IMR-90 (cell line): Measurements from ENCODE around the gene PITPNM2. TPM values are rescaled to one million over a fixed set of nuclear protein-coding genes. Genes with fewer than 3 reads are reported as not detected.

ENCODE experiments used
- ATAC-seq: fragments of 200-7000 bp; cut with Tn5 transposase; 2 replicates; pipeline ENCODE4 v1.9.1; 2020; ENCODE audit warnings: low read depth, mild to moderate bottlenecking, moderate library complexity
- BruUV-seq: library from RNA; stranded (reverse); fragments of 400-500 nt; replicated peaks from 2 replicates; lab custom pipeline; 2021; lab: Mats Ljungman, UMichigan
- CTCF ChIA-PET: fragments of 300-600 bp; formaldehyde crosslinking; extraction: SDS; loops from one replicate; lab custom pipeline; 2021; ENCODE audit warnings: antibody characterized with exemption; lab: Yijun Ruan, JAX
- POLR2A ChIA-PET: fragments of 300-600 bp; sonication (Branson Sonifier 250); formaldehyde crosslinking; loops from one replicate; lab custom pipeline; 2022; ENCODE audit warnings: antibody characterized with exemption; ENCODE audit not compliant: unreplicated experiment; lab: Charles Lee
- DNase-seq: peaks from one replicate; pipeline ENCODE4 v3.0.0; 2013
- H2AFZ ChIP-seq: replicated peaks from 2 replicates; pipeline ENCODE3; 2013; ENCODE audit warnings: low read length, mild to moderate bottlenecking; ENCODE audit not compliant: poor library complexity
- H2AK5ac ChIP-seq: 2 replicates; pipeline ENCODE4 v1.6.1; 2013; ENCODE audit warnings: low read depth, low read length, inconsistent platforms
- H2AK9ac ChIP-seq: replicated peaks from 2 replicates; pipeline ENCODE3; 2013; ENCODE audit warnings: mild to moderate bottlenecking, low read depth, low read length, moderate library complexity; ENCODE audit not compliant: poor library complexity
- H2BK120ac ChIP-seq: 2 replicates; pipeline ENCODE4 v1.6.1; 2013; ENCODE audit warnings: low read depth, low read length, inconsistent platforms
- H2BK15ac ChIP-seq: 3 replicates; pipeline ENCODE4 v1.6.1; 2013; ENCODE audit warnings: low read depth, low read length, inconsistent platforms
- H2BK20ac ChIP-seq: 2 replicates; pipeline ENCODE4 v1.6.1; 2013; ENCODE audit warnings: low read depth, mild to moderate bottlenecking, inconsistent platforms, low read length, moderate library complexity
- H2BK5ac ChIP-seq: 2 replicates; pipeline ENCODE4 v1.6.1; 2013; ENCODE audit warnings: mild to moderate bottlenecking, low read depth, low read length, inconsistent platforms; ENCODE audit not compliant: poor library complexity, severe bottlenecking
- H3K14ac ChIP-seq: replicated peaks from 2 replicates; pipeline ENCODE4 v1.6.1; 2013; ENCODE audit warnings: low read depth, low read length, inconsistent platforms
- H3K18ac ChIP-seq: 2 replicates; pipeline ENCODE4 v1.6.1; 2013; ENCODE audit warnings: low read depth, low read length, control low read depth
- H3K23ac ChIP-seq: 2 replicates; pipeline ENCODE4 v1.6.1; 2013; ENCODE audit warnings: low read depth, low read length, inconsistent platforms
- H3K27ac ChIP-seq: 2 replicates; pipeline ENCODE4 v1.5.1; 2013; ENCODE audit warnings: mild to moderate bottlenecking, control low read depth, low read length; ENCODE audit not compliant: insufficient read depth
- H3K27me3 ChIP-seq: 2 replicates; pipeline ENCODE4 v1.6.1; 2013; ENCODE audit warnings: low read length; ENCODE audit not compliant: control insufficient read depth, insufficient read depth
- H3K36me3 ChIP-seq: 2 replicates; pipeline ENCODE4 v1.6.1; 2013; ENCODE audit warnings: low read length, mixed read lengths; ENCODE audit not compliant: control insufficient read depth, insufficient read depth
- H3K4ac ChIP-seq: 2 replicates; pipeline ENCODE4 v1.6.1; 2013; ENCODE audit warnings: low read depth, low read length, inconsistent platforms
- H3K4me1 ChIP-seq: 2 replicates; pipeline ENCODE4 v1.6.1; 2013; ENCODE audit warnings: low read length, mixed read lengths; ENCODE audit not compliant: control insufficient read depth, insufficient read depth
- H3K4me2 ChIP-seq: 2 replicates; pipeline ENCODE4 v1.6.1; 2013; ENCODE audit warnings: low read depth, mild to moderate bottlenecking, control low read depth, low read length, moderate library complexity
- H3K4me3 ChIP-seq: 2 replicates; pipeline ENCODE4 v1.5.1; 2013; ENCODE audit warnings: low read depth, mild to moderate bottlenecking, control low read depth, low read length, moderate library complexity; ENCODE audit not compliant: insufficient read depth
- H3K56ac ChIP-seq: 2 replicates; pipeline ENCODE4 v1.6.1; 2013; ENCODE audit warnings: low read length, inconsistent platforms; ENCODE audit not compliant: insufficient read depth; ENCODE audit errors: extremely low read depth
- H3K79me1 ChIP-seq, 2 experiments: 2 replicates each; pipeline ENCODE4 v1.6.1; 2013; ENCODE audit warnings: low read length in 2 of 2, inconsistent platforms in 1 of 2, low read depth in 1 of 2
- H3K9ac ChIP-seq: 2 replicates; pipeline ENCODE4 v1.6.1; 2013; ENCODE audit warnings: low read depth, low read length, control low read depth
- H3K9me1 ChIP-seq: 2 replicates; pipeline ENCODE4 v1.6.1; 2013; ENCODE audit warnings: low read length, inconsistent platforms; ENCODE audit not compliant: insufficient read depth
- H3K9me3 ChIP-seq: 2 replicates; pipeline ENCODE4 v1.6.1; 2013; ENCODE audit warnings: low read length; ENCODE audit not compliant: control insufficient read depth, insufficient read depth
- H4K20me1 ChIP-seq: 2 replicates; pipeline ENCODE4 v1.6.1; 2013; ENCODE audit warnings: low read length, inconsistent platforms; ENCODE audit not compliant: insufficient read depth
- H4K5ac ChIP-seq: 2 replicates; pipeline ENCODE4 v1.6.1; 2013; ENCODE audit warnings: mild to moderate bottlenecking, low read depth, low read length, control low read depth
- H4K8ac ChIP-seq, 2 experiments: 2 replicates each; pipeline ENCODE4 v1.6.1; 2013; ENCODE audit warnings: low read depth in 2 of 2, low read length in 2 of 2, control low read depth in 1 of 2, inconsistent platforms in 1 of 2
- H4K91ac ChIP-seq: 2 replicates; pipeline ENCODE4 v1.6.1; 2013; ENCODE audit warnings: low read depth, low read length, inconsistent platforms; ENCODE audit not compliant: insufficient read depth
- MAFK ChIP-seq: IDR thresholded peaks from 2 replicates; pipeline ENCODE4 v1.6.1; 2012; ENCODE audit warnings: low read depth, low read length, improper control_type of control experiment
- MXI1 ChIP-seq: IDR thresholded peaks from 2 replicates; pipeline ENCODE4 v1.6.1; 2012; ENCODE audit warnings: low read depth, mild to moderate bottlenecking, low read length, moderate library complexity, borderline replicate concordance
- NFE2L2 ChIP-seq: fragments of 150-350 bp; IDR thresholded peaks from 2 replicates; pipeline ENCODE4 v1.6.1; 2016; ENCODE audit warnings: low read depth, mild to moderate bottlenecking, low read length
- POLR2A ChIP-seq: IDR thresholded peaks from 2 replicates; pipeline ENCODE4 v1.6.1; 2012; ENCODE audit warnings: mild to moderate bottlenecking, low read depth, low read length
- whole genome bisulfite sequencing, 2 experiments: methylation state at CpG; one replicate each; pipeline versions ENCODE4 v1.1.5 to v1.1.7; 2013; ENCODE audit warnings: missing lambda C conversion rate in 2 of 2; ENCODE audit not compliant: insufficient read length in 1 of 2; ENCODE audit errors: extremely low coverage in 2 of 2; 5-methylcytosine and 5-hydroxymethylcytosine counted together
- dilution Hi-C: fragments of 300-500 bp; cut with HindIII; formaldehyde crosslinking; loops from one replicate; pipeline ENCODE4 v1.14.3; 2018; ENCODE audit warnings: low sequenced_read_pairs; ENCODE audit not compliant: unreplicated experiment
- in situ Hi-C: fragments of 300-500 bp; cut with MboI; formaldehyde crosslinking; loops from 3 replicates; pipeline ENCODE4 v1.14.3; 2019; ENCODE audit warnings: low sequenced_read_pairs, inconsistent platforms, mixed read lengths
- intact Hi-C: fragments of 100-400 bp; cut with micrococcal nuclease; formaldehyde crosslinking; loops from 2 replicates; pipeline ENCODE4 v1.10.0; 2022
- polyA plus RNA-seq, 3 experiments: library from polyadenylated mRNA; depleted of rRNA; stranded (reverse); fragments of >200 nt; gene quantifications; 2 replicates each; pipeline ENCODE4 v1.2.3, GENCODE V29; 2012; ENCODE audit warnings: low replicate concordance in 1 of 3
- total RNA-seq: library from RNA; depleted of rRNA; stranded (reverse); fragments of >200 nt; gene quantifications from 2 replicates; pipeline ENCODE4 v1.2.3, GENCODE V29; 2012
- TF ChIP-seq, protein P1 (sequence below): fragments of 150-350 bp; IDR thresholded peaks from 2 replicates; pipeline ENCODE4 v1.6.1; 2016; ENCODE audit warnings: low read depth, mild to moderate bottlenecking, low read length, moderate library complexity, borderline replicate concordance

The PITPNM2 gene
- total and polyA plus RNA-seq, 2 of the 4 experiments (the other 2 are of a cell fraction): 1.6 to 3.0 TPM

DNA sequence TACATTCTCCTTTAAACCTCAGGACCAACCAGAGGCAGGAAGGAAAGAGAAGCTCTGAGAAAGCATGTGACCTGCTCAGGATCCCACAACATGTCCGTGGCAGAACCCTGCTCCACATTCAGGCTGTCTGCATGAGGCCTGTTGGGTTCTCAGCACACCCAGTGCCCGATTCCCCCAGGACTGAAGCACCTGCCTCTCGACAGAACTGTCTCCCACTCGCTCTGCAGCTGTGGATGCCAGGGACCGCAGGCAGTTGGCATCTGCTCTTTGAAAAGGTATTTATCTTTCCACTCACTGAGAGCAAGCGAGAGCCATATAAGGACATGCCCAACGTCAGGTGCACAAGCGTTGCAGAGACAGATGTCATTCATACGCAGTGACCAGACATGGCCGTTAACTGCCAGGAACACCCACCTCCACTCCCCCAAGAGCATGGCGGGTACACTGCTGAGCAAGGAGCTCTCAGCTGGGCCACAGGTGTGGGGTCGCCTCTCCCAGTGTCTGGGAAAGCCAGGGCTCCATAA, 18.9 kb downstream of the PITPNM2 start:
- Histone ChIP-seq H2BK120ac (peak overlapping the region; percentile 46), H3K9me3 (no peaks in the 10 kb centered on the region), H4K91ac (peak overlapping the region; percentile 10; the same call in 1 of the 2 replicates), H3K27me3 (no peaks in the 10 kb centered on the region), H2BK20ac (peak overlapping the region; percentile 62; the same call in 1 of the 2 replicates), H3K79me1 (peaks cover 14 to 42% of the 10 kb centered on the region in 2 experiments), H3K9me1 (peaks cover 10% of the 10 kb centered on the region), H3K14ac (peak overlapping the region; percentile 63; the same call in 1 of the 2 replicates), H4K5ac (no peak overlapping the region), H3K4me3 (no peak overlapping the region), H4K20me1 (0 out of 2 replicates have a peak, but pooled peaks cover 6% of the 10 kb centered on the region), H3K56ac (no peak overlapping the region; the same call in 1 of the 2 replicates), H2BK5ac (no peak overlapping the region), H3K4me1 (peaks cover 13% of the 10 kb centered on the region), H4K8ac (peak overlapping the region in 1 of 2 experiments; percentile 45; a peak in 2 of 4 replicates), H3K23ac (no peak overlapping the region), H3K4me2 (no peak overlapping the region), H2BK15ac (peak overlapping the region; percentile 11; the same call in 2 of the 3 replicates), H3K18ac (peak overlapping the region; percentile 67), H2AK9ac (peak overlapping the region; percentile 70), H3K27ac (no peak overlapping the region), H2AK5ac (peak overlapping the region; percentile 82; the same call in 1 of the 2 replicates), H3K9ac (no peak overlapping the region), H3K36me3 (peaks cover 3% of the 10 kb centered on the region), H3K4ac (peak overlapping the region; percentile 79), H2AFZ (peak overlapping the region; percentile 61)
- intact Hi-C loops (no loop called here), dilution Hi-C loops (no loop called here), in situ Hi-C loops (no loop called here)
- BruUV-seq: no TSS peak
- ATAC-seq (no peak), DNase-seq (no peak)
- TF ChIP-seq NFE2L2 (no peak), MAFK (no peak), POLR2A (no peak), MXI1 (no peak)
- TF ChIP-seq, protein P1, sequence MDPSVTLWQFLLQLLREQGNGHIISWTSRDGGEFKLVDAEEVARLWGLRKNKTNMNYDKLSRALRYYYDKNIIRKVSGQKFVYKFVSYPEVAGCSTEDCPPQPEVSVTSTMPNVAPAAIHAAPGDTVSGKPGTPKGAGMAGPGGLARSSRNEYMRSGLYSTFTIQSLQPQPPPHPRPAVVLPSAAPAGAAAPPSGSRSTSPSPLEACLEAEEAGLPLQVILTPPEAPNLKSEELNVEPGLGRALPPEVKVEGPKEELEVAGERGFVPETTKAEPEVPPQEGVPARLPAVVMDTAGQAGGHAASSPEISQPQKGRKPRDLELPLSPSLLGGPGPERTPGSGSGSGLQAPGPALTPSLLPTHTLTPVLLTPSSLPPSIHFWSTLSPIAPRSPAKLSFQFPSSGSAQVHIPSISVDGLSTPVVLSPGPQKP: no peak
- ChIA-PET CTCF (no interaction called here), POLR2A (no interaction called here)
- 96% methylated on average over 5 of the region's 12 CpGs; no CpG with 5 or more reads in 1 of the 2 experiments for WGBS, 2 experiments
